C4-2B (cell line): ENCODE data around the gene NKAP.

Source experiments
- ZFX ChIP-seq: fragments of 450-650 bp; IDR thresholded peaks from 2 replicates; pipeline ENCODE4 v1.6.1; 2017
- TF ChIP-seq, protein P1 (sequence below): fragments of 450-650 bp; conservative IDR thresholded peaks from 2 replicates; pipeline ENCODE4 v1.5.1; 2017; ENCODE audit warnings: mild to moderate bottlenecking

GRCh38 chrX:119943185-119943988, at the start of gene NKAP:
- TF ChIP-seq, protein P1, sequence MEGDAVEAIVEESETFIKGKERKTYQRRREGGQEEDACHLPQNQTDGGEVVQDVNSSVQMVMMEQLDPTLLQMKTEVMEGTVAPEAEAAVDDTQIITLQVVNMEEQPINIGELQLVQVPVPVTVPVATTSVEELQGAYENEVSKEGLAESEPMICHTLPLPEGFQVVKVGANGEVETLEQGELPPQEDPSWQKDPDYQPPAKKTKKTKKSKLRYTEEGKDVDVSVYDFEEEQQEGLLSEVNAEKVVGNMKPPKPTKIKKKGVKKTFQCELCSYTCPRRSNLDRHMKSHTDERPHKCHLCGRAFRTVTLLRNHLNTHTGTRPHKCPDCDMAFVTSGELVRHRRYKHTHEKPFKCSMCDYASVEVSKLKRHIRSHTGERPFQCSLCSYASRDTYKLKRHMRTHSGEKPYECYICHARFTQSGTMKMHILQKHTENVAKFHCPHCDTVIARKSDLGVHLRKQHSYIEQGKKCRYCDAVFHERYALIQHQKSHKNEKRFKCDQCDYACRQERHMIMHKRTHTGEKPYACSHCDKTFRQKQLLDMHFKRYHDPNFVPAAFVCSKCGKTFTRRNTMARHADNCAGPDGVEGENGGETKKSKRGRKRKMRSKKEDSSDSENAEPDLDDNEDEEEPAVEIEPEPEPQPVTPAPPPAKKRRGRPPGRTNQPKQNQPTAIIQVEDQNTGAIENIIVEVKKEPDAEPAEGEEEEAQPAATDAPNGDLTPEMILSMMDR: no peak; the same call in 1 of the 2 replicates
- TF ChIP-seq ZFX: peak; percentile 66
